Measurements from ENCODE around the gene KBTBD2.
"Not testable (repeated sequence)": the region's sequence is repeated elsewhere in the genome, so short reads cannot be mapped to it uniquely, and the experiment has no call there.

DNA sequence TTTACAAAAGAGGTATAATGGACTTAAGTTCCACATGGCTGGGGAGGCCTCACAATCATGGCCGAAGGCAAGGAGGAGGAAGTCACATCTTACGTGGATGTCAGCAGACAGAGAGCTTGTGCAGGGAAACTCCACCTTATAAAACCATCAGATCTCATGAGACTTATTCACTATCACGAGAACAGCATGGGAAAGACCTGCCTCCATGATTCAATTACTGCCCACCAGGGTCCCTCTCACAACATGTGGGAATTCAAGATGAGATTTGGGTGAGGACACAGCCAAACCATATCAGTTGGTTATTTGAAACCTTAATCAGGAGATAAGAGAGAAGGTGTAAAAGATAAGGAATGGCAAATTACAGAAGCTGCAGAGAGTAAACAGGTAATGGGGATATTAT is 40.9 kb downstream of the KBTBD2 start:
- TF ChIP-seq POLR2A, CTCF (IDR thresholded peaks at IDR 0.05): not testable (repeated sequence)
